ENCODE results near the gene LTK. TPM values are rescaled to one million over a fixed set of nuclear protein-coding genes. Genes with fewer than 3 reads are reported as not detected.

LTK gene
- total RNA-seq, 1 donor from 2014 or later = 7.9 TPM

GRCh38 chr15:41545218-41545617 is 31.6 kb upstream of the LTK start:
- DNase-seq (ENCODE audit: low read depth) = no peak
- Histone ChIP-seq H3K36me3 (ENCODE audit: control insufficient read depth, insufficient read depth, low read length) (no peaks in the 10 kb centered on the region), H3K27me3 (ENCODE audit: control insufficient read depth, insufficient read depth, low read length) (no peaks in the 10 kb centered on the region), H3K4me3 (ENCODE audit: low read depth, low read length) (no peak overlapping the region)
- no peak for TF ChIP-seq CTCF (IDR thresholded peaks at IDR 0.05; ENCODE audit: insufficient read depth, low read length, poor library complexity, severe bottlenecking)

GRCh38 chr15:41544650-41545015 is 31.0 kb upstream of the LTK start:
- DNase-seq (ENCODE audit: low read depth) = no peak

GRCh38 chr15:41543521-41543870 is 29.9 kb upstream of the LTK start:
- Histone ChIP-seq H3K27me3 (ENCODE audit: control insufficient read depth, insufficient read depth, low read length) (no peaks in the 10 kb centered on the region), H3K36me3 (ENCODE audit: control insufficient read depth, insufficient read depth, low read length) (no peaks in the 10 kb centered on the region), H3K4me3 (ENCODE audit: low read depth, low read length) (peak overlapping the region; percentile 86)
- no peak for TF ChIP-seq CTCF (IDR thresholded peaks at IDR 0.05; ENCODE audit: insufficient read depth, low read length, poor library complexity, severe bottlenecking)
- DNase-seq (ENCODE audit: low read depth) = no peak

More at GRCh38 chr15:41544650-41545015, 31.0 kb upstream of the LTK start:
- H3K36me3 ChIP-seq (ENCODE audit: control insufficient read depth, insufficient read depth, low read length) = no peaks in the 10 kb centered on the region
- no peaks in the 10 kb centered on the region for H3K27me3 ChIP-seq (ENCODE audit: control insufficient read depth, insufficient read depth, low read length)
- H3K4me3 ChIP-seq (ENCODE audit: low read depth, low read length) = no peak overlapping the region
- TF ChIP-seq CTCF (IDR thresholded peaks at IDR 0.05; ENCODE audit: insufficient read depth, low read length, poor library complexity, severe bottlenecking) = no peak

- no peak for DNase-seq (ENCODE audit: low read depth)
- Histone ChIP-seq H3K36me3 (ENCODE audit: control insufficient read depth, insufficient read depth, low read length) (no peaks in the 10 kb centered on the region), H3K4me3 (ENCODE audit: low read depth, low read length) (no peak overlapping the region), H3K27me3 (ENCODE audit: control insufficient read depth, insufficient read depth, low read length) (no peaks in the 10 kb centered on the region)
- TF ChIP-seq CTCF (IDR thresholded peaks at IDR 0.05; ENCODE audit: insufficient read depth, low read length, poor library complexity, severe bottlenecking) = no peak
Measured at GRCh38 chr15:41536866-41537265, 23.2 kb upstream of the LTK start.

GRCh38 chr15:41535544-41535943 is 21.9 kb upstream of the LTK start:
- Histone ChIP-seq H3K36me3 (ENCODE audit: control insufficient read depth, insufficient read depth, low read length) (peaks cover 2% of the 10 kb centered on the region), H3K4me3 (ENCODE audit: low read depth, low read length) (no peak overlapping the region), H3K27me3 (ENCODE audit: control insufficient read depth, insufficient read depth, low read length) (no peaks in the 10 kb centered on the region)
- no peak for TF ChIP-seq CTCF (IDR thresholded peaks at IDR 0.05; ENCODE audit: insufficient read depth, low read length, poor library complexity, severe bottlenecking)
- no peak for DNase-seq (ENCODE audit: low read depth)

- Histone ChIP-seq H3K4me3 (ENCODE audit: low read depth, low read length) (no peak overlapping the region), H3K27me3 (ENCODE audit: control insufficient read depth, insufficient read depth, low read length) (no peaks in the 10 kb centered on the region), H3K36me3 (ENCODE audit: control insufficient read depth, insufficient read depth, low read length) (peaks cover 3% of the 10 kb centered on the region)
- TF ChIP-seq CTCF (IDR thresholded peaks at IDR 0.05; ENCODE audit: insufficient read depth, low read length, poor library complexity, severe bottlenecking) = no peak
- DNase-seq (ENCODE audit: low read depth) = no peak
Measured at GRCh38 chr15:41530363-41530956, 16.8 kb upstream of the LTK start.
